ENCODE measurements around the gene LRRC17. TPM values are rescaled to one million over a fixed set of nuclear protein-coding genes. Genes with fewer than 3 reads are reported as not detected.

Gene LRRC17
- total and polyA plus RNA-seq, 4 donors: 1.1 to 11.3 (median 1.4) TPM

- no peaks in the 10 kb centered on the region for H3K4me1 ChIP-seq (ENCODE audit: control insufficient read depth in 4 of 4, insufficient read depth in 4 of 4, low read length in 3 of 4)
- no peak overlapping the region for H3K27ac ChIP-seq (ENCODE audit: low read depth in 1 of 2, low read length in 2 of 2)
- H3K9me3 ChIP-seq (ENCODE audit: control insufficient read depth in 4 of 4, low read length in 3 of 4): no peaks in the 10 kb centered on the region
- no peaks in the 10 kb centered on the region for H3K27me3 ChIP-seq (ENCODE audit: control insufficient read depth in 4 of 4, insufficient read depth in 4 of 4, low read length in 3 of 4)
- H3K36me3 ChIP-seq (ENCODE audit: control insufficient read depth in 4 of 4, insufficient read depth in 3 of 4, low read depth in 1 of 4, low read length in 3 of 4): no peaks in the 10 kb centered on the region
- WGBS: 91% methylated on average over 3 of the region's 3 CpGs
- no peak overlapping the region for H3K4me3 ChIP-seq (ENCODE audit: low read depth in 1 of 3, low read length in 3 of 3)
- no peak overlapping the region for H3K9ac ChIP-seq (ENCODE audit: low read depth in 1 of 2, low read length in 2 of 2)
- DNase-seq (ENCODE audit: low spot score): no peak
- no peak for TF ChIP-seq SP1 (IDR thresholded peaks at IDR 0.05)
- TF ChIP-seq MAX (IDR thresholded peaks at IDR 0.05): no peak
- no peak for TF ChIP-seq CTCF (IDR thresholded peaks at IDR 0.05; ENCODE audit: low read depth, low read length, missing input control)
- TF ChIP-seq GABPA (IDR thresholded peaks at IDR 0.05 in 1 of 2, conservative IDR thresholded peaks at IDR 0.05 in 1 of 2): no peak
- TF ChIP-seq FOXA1 (IDR thresholded peaks at IDR 0.05): no peak
- TF ChIP-seq RXRA (IDR thresholded peaks at IDR 0.05): no peak
- no peak for TF ChIP-seq YY1 (IDR thresholded peaks at IDR 0.05)
- no peak for TF ChIP-seq HNF4A (conservative IDR thresholded peaks at IDR 0.05)
- no peak for TF ChIP-seq TAF1 (conservative IDR thresholded peaks at IDR 0.05)
- no peak for TF ChIP-seq HNF4G (IDR thresholded peaks at IDR 0.05)
- TF ChIP-seq, protein P1, sequence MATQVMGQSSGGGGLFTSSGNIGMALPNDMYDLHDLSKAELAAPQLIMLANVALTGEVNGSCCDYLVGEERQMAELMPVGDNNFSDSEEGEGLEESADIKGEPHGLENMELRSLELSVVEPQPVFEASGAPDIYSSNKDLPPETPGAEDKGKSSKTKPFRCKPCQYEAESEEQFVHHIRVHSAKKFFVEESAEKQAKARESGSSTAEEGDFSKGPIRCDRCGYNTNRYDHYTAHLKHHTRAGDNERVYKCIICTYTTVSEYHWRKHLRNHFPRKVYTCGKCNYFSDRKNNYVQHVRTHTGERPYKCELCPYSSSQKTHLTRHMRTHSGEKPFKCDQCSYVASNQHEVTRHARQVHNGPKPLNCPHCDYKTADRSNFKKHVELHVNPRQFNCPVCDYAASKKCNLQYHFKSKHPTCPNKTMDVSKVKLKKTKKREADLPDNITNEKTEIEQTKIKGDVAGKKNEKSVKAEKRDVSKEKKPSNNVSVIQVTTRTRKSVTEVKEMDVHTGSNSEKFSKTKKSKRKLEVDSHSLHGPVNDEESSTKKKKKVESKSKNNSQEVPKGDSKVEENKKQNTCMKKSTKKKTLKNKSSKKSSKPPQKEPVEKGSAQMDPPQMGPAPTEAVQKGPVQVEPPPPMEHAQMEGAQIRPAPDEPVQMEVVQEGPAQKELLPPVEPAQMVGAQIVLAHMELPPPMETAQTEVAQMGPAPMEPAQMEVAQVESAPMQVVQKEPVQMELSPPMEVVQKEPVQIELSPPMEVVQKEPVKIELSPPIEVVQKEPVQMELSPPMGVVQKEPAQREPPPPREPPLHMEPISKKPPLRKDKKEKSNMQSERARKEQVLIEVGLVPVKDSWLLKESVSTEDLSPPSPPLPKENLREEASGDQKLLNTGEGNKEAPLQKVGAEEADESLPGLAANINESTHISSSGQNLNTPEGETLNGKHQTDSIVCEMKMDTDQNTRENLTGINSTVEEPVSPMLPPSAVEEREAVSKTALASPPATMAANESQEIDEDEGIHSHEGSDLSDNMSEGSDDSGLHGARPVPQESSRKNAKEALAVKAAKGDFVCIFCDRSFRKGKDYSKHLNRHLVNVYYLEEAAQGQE (IDR thresholded peaks at IDR 0.05): no peak
- no peak for TF ChIP-seq FOXA2 (IDR thresholded peaks at IDR 0.05)
- TF ChIP-seq EGR1 (IDR thresholded peaks at IDR 0.05; ENCODE audit: low read depth in 2 of 2): no peak
Measured at GRCh38 chr7:102916426-102916825, 3.6 kb downstream of the LRRC17 start.

DNA sequence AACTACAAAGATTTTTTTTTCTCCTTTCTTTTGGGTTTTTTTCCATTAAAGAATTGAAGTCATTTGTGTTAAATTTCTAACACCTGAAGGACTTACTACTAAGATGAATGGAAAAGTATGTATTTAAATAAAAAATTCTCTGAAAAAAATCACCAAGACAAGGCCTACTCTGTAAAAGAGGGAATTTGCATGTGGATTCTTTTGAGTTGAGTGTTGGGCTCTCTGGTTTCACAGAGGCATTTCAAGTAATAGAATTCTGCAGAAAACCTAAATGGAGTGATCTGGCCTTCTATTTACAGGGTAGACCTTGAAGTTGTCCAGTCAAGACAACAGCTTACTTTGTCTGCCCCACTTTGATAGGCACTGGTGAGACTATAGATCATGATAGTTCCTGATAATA, 4.1 kb downstream of the LRRC17 start:
- no peak overlapping the region for H3K27ac ChIP-seq (ENCODE audit: low read depth in 1 of 2, low read length in 2 of 2)
- no peaks in the 10 kb centered on the region for H3K27me3 ChIP-seq (ENCODE audit: control insufficient read depth in 4 of 4, insufficient read depth in 4 of 4, low read length in 3 of 4)
- DNase-seq (ENCODE audit: low spot score): no peak
- no peak overlapping the region for H3K9ac ChIP-seq (ENCODE audit: low read depth in 1 of 2, low read length in 2 of 2)
- H3K4me3 ChIP-seq (ENCODE audit: low read depth in 1 of 3, low read length in 3 of 3): no peak overlapping the region
- H3K36me3 ChIP-seq (ENCODE audit: control insufficient read depth in 4 of 4, insufficient read depth in 3 of 4, low read depth in 1 of 4, low read length in 3 of 4): no peaks in the 10 kb centered on the region
- TF ChIP-seq MAX (IDR thresholded peaks at IDR 0.05): no peak
- TF ChIP-seq HNF4A (conservative IDR thresholded peaks at IDR 0.05): no peak
- TF ChIP-seq, protein P1 (IDR thresholded peaks at IDR 0.05): no peak
- no peak for TF ChIP-seq GABPA (IDR thresholded peaks at IDR 0.05 in 1 of 2, conservative IDR thresholded peaks at IDR 0.05 in 1 of 2)
- no peak for TF ChIP-seq FOXA1 (IDR thresholded peaks at IDR 0.05)
- no peak for TF ChIP-seq FOXA2 (IDR thresholded peaks at IDR 0.05)
- no peak for TF ChIP-seq NR2F2 (IDR thresholded peaks at IDR 0.05)
- no peak for TF ChIP-seq ZBTB33 (IDR thresholded peaks at IDR 0.05)
- TF ChIP-seq TAF1 (conservative IDR thresholded peaks at IDR 0.05): no peak
- TF ChIP-seq, protein P2, sequence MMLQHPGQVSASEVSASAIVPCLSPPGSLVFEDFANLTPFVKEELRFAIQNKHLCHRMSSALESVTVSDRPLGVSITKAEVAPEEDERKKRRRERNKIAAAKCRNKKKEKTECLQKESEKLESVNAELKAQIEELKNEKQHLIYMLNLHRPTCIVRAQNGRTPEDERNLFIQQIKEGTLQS (IDR thresholded peaks at IDR 0.05): no peak
- TF ChIP-seq RXRA (IDR thresholded peaks at IDR 0.05): no peak
- no peak for TF ChIP-seq JUND (IDR thresholded peaks at IDR 0.05)
- no peak for TF ChIP-seq EGR1 (IDR thresholded peaks at IDR 0.05; ENCODE audit: low read depth in 2 of 2)
- TF ChIP-seq YY1 (IDR thresholded peaks at IDR 0.05): no peak
- TF ChIP-seq SP1 (IDR thresholded peaks at IDR 0.05): no peak
- H3K4me1 ChIP-seq (ENCODE audit: control insufficient read depth in 4 of 4, insufficient read depth in 4 of 4, low read length in 3 of 4): no peaks in the 10 kb centered on the region
- H3K9me3 ChIP-seq (ENCODE audit: control insufficient read depth in 4 of 4, low read length in 3 of 4): no peaks in the 10 kb centered on the region
